ENCODE data around the gene TRIM4. TPM values are rescaled to one million over a fixed set of nuclear protein-coding genes. Genes with fewer than 3 reads are reported as not detected.
"Not testable (repeated sequence)": the region's sequence is repeated elsewhere in the genome, so short reads cannot be mapped to it uniquely, and the experiment has no call there.

Gene TRIM4
- total RNA-seq, 1 donor from 2014 or later: 8.9 TPM

GRCh38 chr7:99893280-99893679 lies 26.1 kb downstream of the TRIM4 start:
- Mint-ChIP-seq H3K4me3 (no peak overlapping the region), H3K27ac (ENCODE audit: unreplicated experiment) (no peak overlapping the region), H3K27me3 (ENCODE audit: low read depth) (peaks cover 23% of the 10 kb centered on the region), H3K4me1 (no peaks in the 10 kb centered on the region), H3K9me3 (peaks cover 11% of the 10 kb centered on the region), H3K36me3 (ENCODE audit: low read depth) (peaks cover 21% of the 10 kb centered on the region)
- TF ChIP-seq CTCF (conservative IDR thresholded peaks at IDR 0.05): no peak
- DNase-seq (ENCODE audit: low read depth, low spot score): no peak

GRCh38 chr7:99890348-99890747 lies 29.0 kb downstream of the TRIM4 start:
- Mint-ChIP-seq H3K9me3 (peaks cover 11% of the 10 kb centered on the region), H3K27me3 (ENCODE audit: low read depth) (peaks cover 23% of the 10 kb centered on the region), H3K36me3 (ENCODE audit: low read depth) (peaks cover 33% of the 10 kb centered on the region)
- not testable (repeated sequence) for DNase-seq (ENCODE audit: low read depth, low spot score); H3K27ac Mint-ChIP-seq (ENCODE audit: unreplicated experiment); H3K4me1 Mint-ChIP-seq; H3K4me3 Mint-ChIP-seq

GRCh38 chr7:99888366-99888765 lies 31.0 kb downstream of the TRIM4 start:
- not testable (repeated sequence) for H3K4me1 Mint-ChIP-seq; DNase-seq (ENCODE audit: low read depth, low spot score); H3K4me3 Mint-ChIP-seq; H3K27ac Mint-ChIP-seq (ENCODE audit: unreplicated experiment)
- Mint-ChIP-seq H3K27me3 (ENCODE audit: low read depth) (peaks cover 21% of the 10 kb centered on the region), H3K36me3 (ENCODE audit: low read depth) (peaks cover 32% of the 10 kb centered on the region), H3K9me3 (peaks cover 11% of the 10 kb centered on the region)

- H3K36me3 Mint-ChIP-seq (ENCODE audit: low read depth): peaks cover 10% of the 10 kb centered on the region
Measured at GRCh38 chr7:99881370-99881769, 38.0 kb downstream of the TRIM4 start.

GRCh38 chr7:99876933-99877332 lies 42.4 kb downstream of the TRIM4 start, which contains the start of gene OR2AE1:
TSS of gene OR2AE1 (minus strand) at chr7:99877033. CDS start at chr7:99877033, 0 bp downstream.
- H3K4me3 Mint-ChIP-seq: no peak within 1 kb of the TSS
- peaks cover 11% of the 10 kb centered on the region for H3K27me3 Mint-ChIP-seq (ENCODE audit: low read depth)
- no peak within 1 kb of the TSS for H3K27ac Mint-ChIP-seq (ENCODE audit: unreplicated experiment)
- TF ChIP-seq CTCF (conservative IDR thresholded peaks at IDR 0.05): no peak
- no peaks in the 10 kb centered on the region for H3K36me3 Mint-ChIP-seq (ENCODE audit: low read depth)
- no peak for DNase-seq (ENCODE audit: low read depth, low spot score)
- no peaks in the 10 kb centered on the region for H3K4me1 Mint-ChIP-seq
- H3K9me3 Mint-ChIP-seq: peaks cover 4% of the 10 kb centered on the region

More at GRCh38 chr7:99881370-99881769, 38.0 kb downstream of the TRIM4 start:
- Mint-ChIP-seq H3K4me1 (no peaks in the 10 kb centered on the region), H3K4me3 (no peak overlapping the region), H3K27ac (ENCODE audit: unreplicated experiment) (no peak overlapping the region), H3K27me3 (ENCODE audit: low read depth) (peaks cover 24% of the 10 kb centered on the region), H3K9me3 (peaks cover 4% of the 10 kb centered on the region)
- no peak for DNase-seq (ENCODE audit: low read depth, low spot score)
- no peak for TF ChIP-seq CTCF (conservative IDR thresholded peaks at IDR 0.05)

GRCh38 chr7:99876491-99876890 lies 42.8 kb downstream of the TRIM4 start:
- no peak for TF ChIP-seq CTCF (conservative IDR thresholded peaks at IDR 0.05)
- Mint-ChIP-seq H3K27me3 (ENCODE audit: low read depth) (peaks cover 11% of the 10 kb centered on the region), H3K9me3 (peaks cover 4% of the 10 kb centered on the region), H3K4me1 (no peaks in the 10 kb centered on the region), H3K27ac (ENCODE audit: unreplicated experiment) (no peak overlapping the region), H3K4me3 (no peak overlapping the region), H3K36me3 (ENCODE audit: low read depth) (no peaks in the 10 kb centered on the region)
- no peak for DNase-seq (ENCODE audit: low read depth, low spot score)

- no peak for TF ChIP-seq CTCF (conservative IDR thresholded peaks at IDR 0.05)
- Mint-ChIP-seq H3K9me3 (peaks cover 3% of the 10 kb centered on the region), H3K27me3 (ENCODE audit: low read depth) (peaks cover 15% of the 10 kb centered on the region), H3K36me3 (ENCODE audit: low read depth) (no peaks in the 10 kb centered on the region), H3K27ac (ENCODE audit: unreplicated experiment) (no peak overlapping the region), H3K4me1 (no peaks in the 10 kb centered on the region), H3K4me3 (no peak overlapping the region)
- DNase-seq (ENCODE audit: low read depth, low spot score): no peak
Measured at GRCh38 chr7:99868246-99868645, 51.1 kb downstream of the TRIM4 start.

GRCh38 chr7:99867477-99867876 lies 51.9 kb downstream of the TRIM4 start:
- H3K4me3 Mint-ChIP-seq; DNase-seq (ENCODE audit: low read depth, low spot score); H3K27ac Mint-ChIP-seq (ENCODE audit: unreplicated experiment); H3K4me1 Mint-ChIP-seq; H3K36me3 Mint-ChIP-seq (ENCODE audit: low read depth); H3K9me3 Mint-ChIP-seq: not testable (repeated sequence)
- peaks cover 17% of the 10 kb centered on the region for H3K27me3 Mint-ChIP-seq (ENCODE audit: low read depth)

All from neural crest cell (in vitro differentiated cells).